H1 (cell line): ENCODE measurements around the gene CRCP. TPM values are rescaled to one million over a fixed set of nuclear protein-coding genes. Genes with fewer than 3 reads are reported as not detected.

ENCODE experiments used
- EP300 ChIP-seq, 2 experiments: IDR thresholded peaks; 1 replicate in 1 of 2; 2 replicates in 1 of 2; pipeline ENCODE4 v1.6.1; 2011 to 2012; ENCODE audit warnings: low read depth in 2 of 2, low read length in 2 of 2, mild to moderate bottlenecking in 2 of 2, borderline replicate concordance in 1 of 2, inconsistent platforms in 1 of 2, moderate library complexity in 1 of 2
- MAFK ChIP-seq: IDR thresholded peaks from 2 replicates; pipeline ENCODE4 v1.6.1; 2012; ENCODE audit warnings: low read depth, mild to moderate bottlenecking, improper control_type of control experiment, low read length
- POU5F1 ChIP-seq: IDR thresholded peaks from 2 replicates; pipeline ENCODE4 v1.6.1; 2011; ENCODE audit warnings: low read depth, mild to moderate bottlenecking, low read length, moderate library complexity
- SAP30 ChIP-seq: fragments of 300-600 bp; sonication (generic); IDR thresholded peaks from 2 replicates; pipeline ENCODE4 v1.7.1; 2012; ENCODE audit warnings: low read length, moderate library complexity, mild to moderate bottlenecking, inconsistent platforms; ENCODE audit not compliant: insufficient read depth, insufficient replicate concordance
- SIX5 ChIP-seq: IDR thresholded peaks from 2 replicates; pipeline ENCODE4 v1.6.1; 2011; ENCODE audit warnings: mild to moderate bottlenecking, low read depth, low read length
- polyA plus RNA-seq, 7 experiments: library from polyadenylated mRNA; depleted of rRNA in 3 of 7; stranded (reverse) in 5 of 7; unstranded in 2 of 7; fragments of >200 nt in 5 of 7; fragments of 200-250 nt in 2 of 7; gene quantifications; 1 replicate in 5 of 7; 2 replicates in 1 of 7; 4 replicates in 1 of 7; pipeline versions ENCODE4 v1.2.1 to v1.2.3, GENCODE V29; 2011 to 2013; ENCODE audit warnings: missing spikeins in 2 of 7, mixed read lengths in 2 of 7
- total RNA-seq: library from RNA; stranded (reverse); fragmentation: NEBNext Ultra II Directional; extraction: Animal tissue kit (Norgen Biotek cat#: 25700); gene quantifications from 2 replicates; pipeline ENCODE4 v1.2.1, GENCODE V29; 2021
- TF ChIP-seq, protein P1 (sequence below): IDR thresholded peaks from 2 replicates; pipeline ENCODE4 v1.6.1; 2012; ENCODE audit warnings: low read length, inconsistent platforms

CRCP gene
- total and polyA plus RNA-seq, 2 of the 8 experiments (the other 6 are each of a cell fraction or from before 2014, with no cell fraction given), result 15.0 to 29.3 TPM

DNA sequence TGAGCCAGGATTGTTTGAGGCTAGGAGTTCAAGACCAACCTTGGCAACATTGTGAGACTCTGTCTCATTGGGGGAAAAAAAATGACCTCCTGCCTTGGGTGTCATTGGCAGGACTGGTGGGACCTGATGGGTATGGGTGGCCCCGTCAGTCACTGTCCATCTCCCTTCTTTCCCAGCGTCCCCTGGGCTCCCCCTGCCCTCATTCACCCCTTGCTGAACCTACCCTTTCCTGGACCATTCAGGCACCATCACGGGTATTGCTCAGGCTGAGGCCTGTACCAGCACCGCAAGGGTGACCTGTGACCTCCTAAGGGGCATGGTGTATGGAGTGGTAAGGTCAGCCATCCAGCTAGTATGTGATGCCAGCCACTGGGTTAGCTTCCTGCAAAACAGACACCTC, 19.6 kb upstream of the CRCP start (continued):
- no peak for TF ChIP-seq SAP30
- TF ChIP-seq EP300 (IDR thresholded peaks at IDR 0.05; ENCODE audit: borderline replicate concordance in 1 of 2, low read depth in 2 of 2, low read length in 2 of 2), result no peak
- no peak for TF ChIP-seq SIX5
- TF ChIP-seq POU5F1, result no peak
- TF ChIP-seq, protein P1, sequence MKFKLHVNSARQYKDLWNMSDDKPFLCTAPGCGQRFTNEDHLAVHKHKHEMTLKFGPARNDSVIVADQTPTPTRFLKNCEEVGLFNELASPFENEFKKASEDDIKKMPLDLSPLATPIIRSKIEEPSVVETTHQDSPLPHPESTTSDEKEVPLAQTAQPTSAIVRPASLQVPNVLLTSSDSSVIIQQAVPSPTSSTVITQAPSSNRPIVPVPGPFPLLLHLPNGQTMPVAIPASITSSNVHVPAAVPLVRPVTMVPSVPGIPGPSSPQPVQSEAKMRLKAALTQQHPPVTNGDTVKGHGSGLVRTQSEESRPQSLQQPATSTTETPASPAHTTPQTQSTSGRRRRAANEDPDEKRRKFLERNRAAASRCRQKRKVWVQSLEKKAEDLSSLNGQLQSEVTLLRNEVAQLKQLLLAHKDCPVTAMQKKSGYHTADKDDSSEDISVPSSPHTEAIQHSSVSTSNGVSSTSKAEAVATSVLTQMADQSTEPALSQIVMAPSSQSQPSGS, result no peak
- no peak for TF ChIP-seq MAFK
